Activated T-helper 2 cell treated with anti-CD3 and anti-CD28 coated beads, Interferon-gamma antibody, Interleukin-2, Interleukin-4, amounts not matched to agents 10 μg/mL and 5 μg/mL and 100 μg/mL, durations not matched to agents 14 hours and 24 hours and 36 hours (primary cell): ENCODE data around the gene ZNF185. TPM values are rescaled to one million over a fixed set of nuclear protein-coding genes. Genes with fewer than 3 reads are reported as not detected.

ENCODE experiments used
- DNase-seq: peaks from one replicate; pipeline ENCODE4 v3.0.0; 2021; ENCODE audit warnings: low spot score
- H3K27ac Mint-ChIP-seq: one replicate; pipeline ENCODE4 v1.8.0; 2021; ENCODE audit warnings: mixed read lengths
- H3K27me3 Mint-ChIP-seq: one replicate; pipeline ENCODE4 v1.8.0; 2021; ENCODE audit warnings: low read depth, mixed read lengths
- H3K36me3 Mint-ChIP-seq: one replicate; pipeline ENCODE4 v1.8.0; 2021; ENCODE audit warnings: low read depth, mixed read lengths
- H3K4me1 Mint-ChIP-seq: one replicate; pipeline ENCODE4 v1.8.0; 2021; ENCODE audit warnings: low read depth, mixed read lengths
- H3K4me3 Mint-ChIP-seq: one replicate; pipeline ENCODE4 v1.8.0; 2021; ENCODE audit warnings: low read depth, mild to moderate bottlenecking, moderate library complexity, mixed read lengths
- H3K9me3 Mint-ChIP-seq: one replicate; pipeline ENCODE4 v1.8.0; 2021; ENCODE audit warnings: mixed read lengths
- intact Hi-C: fragments of 100-400 bp; cut with micrococcal nuclease; formaldehyde crosslinking; loops from one replicate; pipeline ENCODE4 v1.15.1; 2023
- total RNA-seq: library from RNA; stranded (reverse); gene quantifications from 2 replicates; pipeline ENCODE4 v1.2.3, GENCODE V29; 2022

The ZNF185 gene
- total RNA-seq, 1 donor from 2014 or later, result 0.68 TPM

- no peaks in the 10 kb centered on the region for H3K9me3 Mint-ChIP-seq
- H3K4me1 Mint-ChIP-seq, result no peaks in the 10 kb centered on the region
- no peak overlapping the region for H3K27ac Mint-ChIP-seq
- H3K27me3 Mint-ChIP-seq, result no peaks in the 10 kb centered on the region
- H3K4me3 Mint-ChIP-seq, result no peak overlapping the region
- no peak for DNase-seq
- no peaks in the 10 kb centered on the region for H3K36me3 Mint-ChIP-seq
- intact Hi-C loops, result no loop called here
Observed at GRCh38 chrX:152878976-152879755, 18.7 kb upstream of the ZNF185 start.

GRCh38 chrX:152881289-152881688 is 16.6 kb upstream of the ZNF185 start:
- H3K4me1 Mint-ChIP-seq, result no peaks in the 10 kb centered on the region
- H3K27ac Mint-ChIP-seq, result no peak overlapping the region
- no peak overlapping the region for H3K4me3 Mint-ChIP-seq
- intact Hi-C loops, result no loop called here
- peaks cover 2% of the 10 kb centered on the region for H3K27me3 Mint-ChIP-seq
- no peak for DNase-seq
- no peaks in the 10 kb centered on the region for H3K36me3 Mint-ChIP-seq
- H3K9me3 Mint-ChIP-seq, result no peaks in the 10 kb centered on the region

- Mint-ChIP-seq H3K27ac (no peak overlapping the region), H3K9me3 (no peaks in the 10 kb centered on the region), H3K4me3 (no peak overlapping the region), H3K36me3 (no peaks in the 10 kb centered on the region), H3K4me1 (no peaks in the 10 kb centered on the region), H3K27me3 (peaks cover 7% of the 10 kb centered on the region)
- intact Hi-C loops, result no loop called here
- no peak for DNase-seq
Observed at GRCh38 chrX:152884171-152884570, 13.7 kb upstream of the ZNF185 start.

DNA sequence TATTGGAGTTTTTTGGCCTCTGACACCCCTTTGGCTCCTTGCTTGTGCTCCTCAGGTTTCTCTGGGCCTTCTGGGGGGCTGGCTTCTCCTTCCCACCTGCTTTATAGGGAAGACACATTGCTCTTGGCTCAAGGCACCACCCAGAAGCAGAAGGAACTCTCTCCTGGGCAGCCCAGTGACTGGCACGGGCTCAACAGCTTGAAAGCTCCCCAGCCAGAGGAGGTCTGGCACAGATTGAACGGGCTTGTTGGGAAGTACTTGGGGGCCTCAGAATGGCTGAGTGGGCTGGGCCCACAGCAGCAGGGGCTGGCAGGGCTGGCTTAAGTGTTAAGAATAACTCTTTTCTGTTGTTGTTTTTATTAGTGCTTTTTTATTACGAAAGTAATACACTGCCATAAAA is 11.2 kb upstream of the ZNF185 start:
- intact Hi-C loops, result no loop called here
- Mint-ChIP-seq H3K27ac (no peak overlapping the region), H3K4me1 (no peaks in the 10 kb centered on the region), H3K27me3 (peaks cover 19% of the 10 kb centered on the region), H3K9me3 (no peaks in the 10 kb centered on the region), H3K4me3 (no peak overlapping the region), H3K36me3 (no peaks in the 10 kb centered on the region)
- DNase-seq, result no peak

- Mint-ChIP-seq H3K4me3 (no peak overlapping the region), H3K27ac (no peak overlapping the region), H3K9me3 (no peaks in the 10 kb centered on the region), H3K27me3 (peaks cover 28% of the 10 kb centered on the region), H3K36me3 (no peaks in the 10 kb centered on the region), H3K4me1 (no peaks in the 10 kb centered on the region)
- DNase-seq, result no peak
- intact Hi-C loops, result no loop called here
Observed at GRCh38 chrX:152892499-152892898, 5.4 kb upstream of the ZNF185 start.

DNA sequence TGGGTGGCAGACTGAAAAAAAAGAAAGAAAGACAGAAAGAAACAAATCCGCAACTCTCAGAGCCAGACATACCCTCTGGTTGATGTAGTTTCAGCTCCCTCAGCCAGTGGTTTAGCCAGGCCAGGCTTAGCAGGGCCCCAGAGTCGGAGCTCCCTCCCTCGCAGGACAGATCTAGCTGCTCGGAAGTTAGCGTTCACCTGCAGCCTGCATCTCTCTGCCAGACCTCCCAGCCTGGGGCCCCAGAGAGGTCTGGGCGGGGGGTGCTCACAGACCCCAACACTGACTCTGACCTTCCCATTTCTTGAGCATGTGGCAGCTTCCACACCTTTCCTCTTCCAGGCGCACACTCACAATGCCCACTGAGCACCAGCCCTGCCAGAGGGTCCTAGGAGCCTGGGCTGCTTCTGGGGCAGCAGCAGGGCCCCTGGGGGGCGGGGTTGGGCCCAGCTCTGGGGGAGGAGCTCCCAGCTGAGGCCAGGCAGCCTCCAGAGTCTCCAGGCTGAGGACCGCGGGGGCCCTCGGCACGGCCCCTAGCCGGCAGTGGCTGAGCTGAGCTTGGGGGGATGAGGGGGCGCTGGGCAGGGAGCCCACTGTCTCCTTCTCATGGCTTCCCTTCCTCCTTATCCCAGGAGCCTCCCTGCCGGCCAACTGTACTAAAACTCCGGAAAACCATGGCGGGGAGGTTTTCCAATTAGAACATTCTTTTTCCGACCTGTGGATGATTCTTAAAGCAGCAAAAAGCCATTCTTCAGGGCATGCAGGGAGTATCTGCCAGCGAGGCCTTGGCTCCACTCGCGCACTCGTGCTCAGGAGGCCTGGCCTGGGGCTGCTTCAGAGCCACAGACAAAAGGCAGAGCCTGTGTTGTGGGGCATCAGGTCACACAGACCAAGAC is 4.6 kb upstream of the ZNF185 start:
- H3K36me3 Mint-ChIP-seq, result no peaks in the 10 kb centered on the region
- H3K4me3 Mint-ChIP-seq, result no peak overlapping the region
- H3K9me3 Mint-ChIP-seq, result no peaks in the 10 kb centered on the region
- H3K27ac Mint-ChIP-seq, result no peak overlapping the region
- DNase-seq, result no peak
- intact Hi-C loops, result no loop called here
- H3K27me3 Mint-ChIP-seq, result peaks cover 26% of the 10 kb centered on the region
- H3K4me1 Mint-ChIP-seq, result no peaks in the 10 kb centered on the region

- Mint-ChIP-seq H3K36me3 (no peaks in the 10 kb centered on the region), H3K27ac (no peak overlapping the region), H3K27me3 (peaks cover 25% of the 10 kb centered on the region), H3K9me3 (no peaks in the 10 kb centered on the region), H3K4me3 (no peak overlapping the region), H3K4me1 (no peaks in the 10 kb centered on the region)
- DNase-seq, result no peak
- intact Hi-C loops, result no loop called here
Observed at GRCh38 chrX:152893980-152894610, 3.8 kb upstream of the ZNF185 start.

DNA sequence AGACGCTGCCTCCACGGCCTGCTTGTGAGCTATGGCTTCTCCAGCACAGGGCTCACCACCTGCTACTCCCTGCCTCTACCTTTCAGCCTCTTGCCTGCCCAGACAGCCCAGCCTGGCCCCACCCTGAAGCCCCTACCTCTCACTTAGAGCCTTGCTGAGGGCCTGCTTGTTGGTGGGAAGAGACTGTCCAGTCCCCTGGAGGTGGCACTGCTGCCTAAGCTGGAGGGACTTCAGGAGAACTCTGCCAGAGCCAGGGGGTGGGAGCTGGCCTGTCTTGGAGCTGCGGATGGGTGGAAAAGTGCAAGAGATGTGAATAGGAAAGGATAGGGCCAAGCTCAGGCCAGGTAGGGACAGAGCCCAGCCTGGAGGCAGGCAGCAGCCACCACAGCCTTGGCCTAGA is 2.7 kb upstream of the ZNF185 start:
- intact Hi-C loops, result no loop called here
- no peak overlapping the region for H3K27ac Mint-ChIP-seq
- H3K36me3 Mint-ChIP-seq, result no peaks in the 10 kb centered on the region
- DNase-seq, result no peak
- H3K4me1 Mint-ChIP-seq, result no peaks in the 10 kb centered on the region
- H3K4me3 Mint-ChIP-seq, result no peak overlapping the region
- H3K27me3 Mint-ChIP-seq, result peaks cover 24% of the 10 kb centered on the region
- H3K9me3 Mint-ChIP-seq, result no peaks in the 10 kb centered on the region

DNA sequence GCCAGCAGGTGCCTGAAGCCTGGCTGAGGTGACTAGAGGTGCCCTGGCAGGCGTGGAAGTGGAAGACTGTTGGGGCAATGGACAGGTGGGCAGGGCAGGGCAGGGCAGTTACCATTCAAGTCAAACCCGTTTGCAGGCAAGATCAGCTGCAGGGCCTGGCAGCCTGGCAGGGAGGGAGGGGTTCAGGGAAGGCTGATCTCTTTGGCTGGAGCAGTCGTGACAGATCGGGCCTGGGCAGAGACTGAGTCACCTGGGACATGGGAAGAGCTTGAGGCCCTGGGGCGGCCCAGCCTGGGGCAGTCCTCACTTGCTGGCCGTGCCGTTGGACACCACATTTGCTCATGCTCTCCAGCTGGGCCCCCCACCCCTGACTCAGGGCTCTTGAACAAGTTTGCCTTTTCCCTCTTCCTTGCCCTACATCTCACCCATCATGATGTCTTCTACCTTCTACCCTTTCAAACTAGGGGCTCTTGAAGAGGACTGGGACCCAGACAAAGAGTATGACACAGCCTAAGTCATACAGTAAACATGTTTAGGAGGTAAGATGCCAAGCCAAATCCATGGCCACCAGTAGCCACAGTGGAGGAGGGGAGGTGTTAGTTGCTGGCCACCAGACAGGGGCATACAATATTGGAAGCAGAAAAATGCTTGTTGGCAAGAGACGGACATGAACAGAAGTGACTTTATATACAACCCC is 2.0 kb upstream of the ZNF185 start:
- no peaks in the 10 kb centered on the region for H3K9me3 Mint-ChIP-seq
- intact Hi-C loops, result no loop called here

GRCh38 chrX:152896450-152896849 is 1.4 kb upstream of the ZNF185 start:
- Mint-ChIP-seq H3K9me3 (no peaks in the 10 kb centered on the region), H3K36me3 (no peaks in the 10 kb centered on the region), H3K4me1 (no peaks in the 10 kb centered on the region), H3K27me3 (peaks cover 18% of the 10 kb centered on the region), H3K4me3 (no peak overlapping the region), H3K27ac (no peak overlapping the region)
- intact Hi-C loops, result no loop called here
- no peak for DNase-seq

More for the DNA sequence above, 2.0 kb upstream of the ZNF185 start:
- DNase-seq, result no peak
- no peaks in the 10 kb centered on the region for H3K36me3 Mint-ChIP-seq
- H3K4me1 Mint-ChIP-seq, result no peaks in the 10 kb centered on the region
- no peak overlapping the region for H3K4me3 Mint-ChIP-seq
- peaks cover 22% of the 10 kb centered on the region for H3K27me3 Mint-ChIP-seq
- no peak overlapping the region for H3K27ac Mint-ChIP-seq

GRCh38 chrX:152898442-152898841 is 575 bp downstream of the ZNF185 start:
- intact Hi-C loops, result no loop called here
- H3K36me3 Mint-ChIP-seq, result no peaks in the 10 kb centered on the region

DNA sequence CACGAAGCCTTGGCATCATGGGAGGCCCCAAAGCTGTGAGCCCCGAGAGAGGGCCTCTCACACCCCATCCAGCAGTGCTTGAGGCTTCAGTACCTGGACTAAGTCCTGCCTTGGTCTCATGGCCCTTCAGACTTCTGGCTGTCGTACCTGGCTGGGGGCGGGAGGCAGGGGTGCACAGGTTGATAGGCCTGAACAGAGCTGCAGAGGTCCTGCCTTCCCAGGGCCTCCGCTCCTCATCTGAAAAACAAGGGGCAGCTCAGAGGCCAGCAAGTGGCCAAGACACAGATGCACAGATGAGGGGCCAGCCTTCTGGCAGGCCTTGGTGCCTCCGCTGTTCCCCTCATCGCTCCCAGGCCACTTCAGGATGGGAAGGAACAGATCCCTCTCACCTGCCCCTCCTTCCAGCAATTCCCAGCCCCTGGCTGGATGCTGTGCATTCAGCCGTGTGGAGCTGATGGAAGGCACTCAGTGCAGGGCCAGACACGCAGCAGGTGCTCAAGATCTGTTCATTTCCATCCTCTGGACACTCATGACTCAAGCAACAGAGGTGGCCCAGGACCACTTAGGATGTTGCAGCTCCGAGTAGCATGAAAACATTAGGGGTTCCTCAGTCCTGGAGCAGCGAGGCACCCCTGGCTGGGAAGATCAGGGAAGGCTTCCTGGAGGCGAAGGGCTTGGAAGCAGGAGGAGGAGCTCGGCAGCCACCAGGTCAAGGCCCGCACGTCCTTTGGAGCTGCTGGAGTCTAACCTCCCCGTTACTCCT is 1.4 kb downstream of the ZNF185 start:
- DNase-seq, result no peak
- no peaks in the 10 kb centered on the region for H3K36me3 Mint-ChIP-seq
- H3K4me3 Mint-ChIP-seq, result no peak overlapping the region
- intact Hi-C loops, result no loop called here
- H3K9me3 Mint-ChIP-seq, result no peaks in the 10 kb centered on the region
- no peaks in the 10 kb centered on the region for H3K4me1 Mint-ChIP-seq
- H3K27ac Mint-ChIP-seq, result no peak overlapping the region
- peaks cover 18% of the 10 kb centered on the region for H3K27me3 Mint-ChIP-seq

More at GRCh38 chrX:152898442-152898841, 575 bp downstream of the ZNF185 start:
- DNase-seq, result no peak
- no peaks in the 10 kb centered on the region for H3K4me1 Mint-ChIP-seq
- no peak overlapping the region for H3K27ac Mint-ChIP-seq
- peaks cover 18% of the 10 kb centered on the region for H3K27me3 Mint-ChIP-seq
- no peaks in the 10 kb centered on the region for H3K9me3 Mint-ChIP-seq
- no peak overlapping the region for H3K4me3 Mint-ChIP-seq
